Stimulated activated CD8-positive, alpha-beta memory T cell treated with anti-CD3 and anti-CD28 coated beads, Interleukin-12 subunit alpha, Interleukin-12 subunit beta, amount 100 ng/mL, for 24 hours (primary cell): ENCODE measurements around the gene LELP1.
"Not testable (repeated sequence)": the region's sequence is repeated elsewhere in the genome, so short reads cannot be mapped to it uniquely, and the experiment has no call there.

Experiments
- DNase-seq: peaks from one replicate; pipeline ENCODE4 v3.0.0-alpha.2; 2020; ENCODE audit errors: extremely low read depth

The LELP1 gene

DNA sequence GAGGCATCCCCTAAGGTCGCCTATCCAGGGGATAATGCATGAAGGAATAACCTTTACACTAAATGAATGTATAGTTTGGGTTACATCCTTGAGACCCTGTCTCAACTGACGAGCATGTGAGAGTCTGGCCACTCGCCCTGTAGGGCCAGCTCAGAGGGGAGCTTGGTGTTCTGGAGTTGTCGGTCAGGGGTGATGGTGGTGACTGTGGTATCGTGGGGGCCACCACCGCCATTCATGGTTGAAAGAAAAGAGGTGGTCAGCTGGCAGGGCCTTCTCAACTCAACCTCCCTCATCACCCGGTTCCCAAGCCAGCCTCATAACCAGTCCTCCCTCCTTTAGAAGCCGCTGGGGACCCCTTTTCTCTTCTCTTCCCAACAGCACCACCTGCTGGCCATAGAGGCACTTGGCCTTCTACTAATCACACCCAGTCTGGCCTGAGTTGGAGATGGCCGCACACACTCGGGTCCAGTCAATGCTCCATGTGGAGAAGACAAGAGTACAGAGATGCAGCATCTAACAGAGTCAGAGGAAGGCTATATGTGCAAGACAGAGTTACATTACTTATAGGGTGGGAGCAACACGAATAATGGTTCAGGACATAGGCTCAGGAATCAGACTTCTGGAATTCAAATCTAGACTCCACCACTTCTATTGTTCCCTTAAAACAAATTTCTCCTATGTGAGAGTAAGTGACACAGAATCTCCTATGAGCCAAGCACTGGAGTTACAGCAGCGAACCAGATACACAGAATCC is 26.0 kb downstream of the LELP1 start:
- DNase-seq: not testable (repeated sequence)

DNA sequence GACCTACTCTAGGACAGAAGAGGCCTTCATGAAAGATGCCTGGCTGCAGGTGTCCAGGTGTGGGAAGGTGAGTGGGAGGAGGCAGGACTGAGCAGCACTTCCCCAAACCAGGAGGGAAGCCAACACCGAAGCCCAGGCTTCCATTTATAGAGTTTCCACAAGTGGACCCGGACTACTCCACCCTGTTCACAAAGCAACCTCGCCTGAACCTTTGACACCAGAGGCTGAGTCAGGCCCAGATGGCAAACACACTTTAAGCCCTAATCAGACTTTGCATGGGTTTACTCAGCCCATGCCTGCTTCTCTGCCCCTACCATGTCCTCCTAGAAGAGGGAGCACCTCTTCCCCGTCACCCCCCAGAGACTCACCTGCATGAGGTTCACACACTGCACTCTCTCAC is 28.1 kb downstream of the LELP1 start:
- DNase-seq: no peak

DNA sequence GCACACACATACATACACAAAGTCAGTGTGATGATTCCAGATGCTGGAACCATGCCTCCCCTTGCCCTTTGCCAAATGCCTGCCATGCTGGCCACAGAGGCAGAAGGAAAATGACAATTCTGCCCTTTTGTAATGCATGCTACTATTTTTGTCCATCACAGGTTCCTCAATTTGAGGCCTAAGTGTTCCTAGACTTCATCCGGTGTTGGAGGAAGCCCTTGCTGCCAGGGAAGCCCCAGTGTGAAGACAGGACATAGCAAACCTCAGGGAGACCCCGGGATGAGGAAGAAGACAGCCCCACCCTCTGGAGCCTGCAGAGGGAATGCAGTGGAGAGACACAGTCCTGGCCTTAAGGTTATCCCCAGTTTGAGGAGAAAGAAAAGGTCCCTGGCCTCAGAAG is 28.6 kb downstream of the LELP1 start:
- DNase-seq: no peak

DNA sequence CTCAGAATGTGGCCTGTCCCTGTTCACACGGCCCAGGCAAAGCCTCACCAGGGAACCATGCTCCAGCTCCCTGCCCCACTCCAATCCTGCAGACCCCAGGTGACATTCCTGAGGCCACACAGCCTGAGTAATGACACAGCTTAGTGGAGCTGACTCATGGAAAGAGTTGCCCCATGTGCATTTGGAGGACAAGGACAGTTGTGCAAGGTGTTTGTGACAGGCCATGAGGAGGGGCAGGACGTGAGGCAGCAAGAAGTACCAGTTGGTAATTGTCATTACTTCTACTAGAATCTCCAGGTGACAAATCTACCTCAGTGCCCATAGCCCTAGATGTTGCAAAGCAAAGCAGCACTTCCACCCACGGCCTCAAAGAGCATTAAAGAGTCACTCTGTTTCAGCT is 29.3 kb downstream of the LELP1 start:
- no peak for DNase-seq

- DNase-seq: no peak
Observed at GRCh38 chr1:153233448-153233847, 30.2 kb downstream of the LELP1 start.

DNA sequence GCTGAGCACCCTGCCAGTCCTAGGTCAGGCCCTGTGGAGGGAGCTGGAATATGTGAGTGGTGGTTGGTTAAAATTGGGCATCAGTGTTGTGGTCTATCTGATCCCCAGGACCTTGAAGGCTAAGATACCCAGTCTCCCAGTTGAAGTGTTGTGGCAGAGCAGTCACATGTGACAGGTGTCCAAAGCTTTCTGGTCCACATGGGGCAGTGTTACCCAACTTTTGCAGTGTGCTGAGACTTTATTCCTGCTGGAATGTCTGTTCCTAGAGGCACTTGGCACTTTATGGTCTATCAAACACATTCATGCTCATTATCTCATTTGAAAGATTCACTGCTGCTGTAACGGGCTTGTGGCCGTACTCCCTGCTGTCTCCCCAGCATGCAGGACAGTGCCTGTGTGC is 35.3 kb downstream of the LELP1 start:
- DNase-seq: no peak

- no peak for DNase-seq
Observed at GRCh38 chr1:153242160-153242559, 38.9 kb downstream of the LELP1 start.

DNA sequence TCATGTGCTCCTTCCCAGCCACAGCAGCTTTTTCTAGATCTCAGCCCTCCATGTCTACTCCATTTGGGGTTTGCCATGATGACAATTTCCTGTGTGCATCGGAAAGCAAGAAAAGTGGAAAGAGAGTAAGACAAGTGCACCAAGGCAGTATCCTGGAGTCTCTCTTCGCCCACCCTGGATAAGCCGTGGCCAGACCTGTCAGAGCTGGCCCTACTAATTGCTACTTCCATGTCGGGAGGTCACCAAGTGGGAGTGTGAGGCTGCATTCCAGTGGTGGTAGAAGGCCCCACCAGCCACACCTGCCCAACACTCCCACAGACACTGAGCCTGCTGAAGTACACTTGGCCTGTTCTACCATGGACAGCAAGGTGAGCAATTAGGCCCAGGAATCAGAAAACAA is 42.2 kb downstream of the LELP1 start:
- no peak for DNase-seq

- DNase-seq: no peak
Observed at GRCh38 chr1:153246018-153246417, 42.8 kb downstream of the LELP1 start.

DNA sequence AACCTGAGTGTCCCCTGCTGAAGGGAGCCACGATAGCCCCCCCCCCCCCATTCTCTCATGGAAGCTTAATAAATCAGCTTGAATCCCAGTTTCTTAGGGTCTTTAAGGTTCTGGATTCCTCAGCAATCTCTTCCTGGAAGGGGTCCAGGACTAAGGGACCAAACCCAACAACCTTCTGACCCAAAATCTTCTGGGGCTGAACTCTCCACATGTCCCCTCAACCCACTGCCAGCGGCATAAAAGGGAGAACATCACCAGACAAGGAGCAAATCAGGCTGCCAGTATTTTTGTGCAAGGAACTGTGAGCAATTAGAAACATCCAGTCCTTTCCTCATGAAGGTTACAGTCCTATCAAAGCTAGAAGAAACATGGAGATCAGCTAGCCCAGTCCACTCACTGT is 43.6 kb downstream of the LELP1 start:
- DNase-seq: no peak

GRCh38 chr1:153248176-153248879 is 45.1 kb downstream of the LELP1 start:
- DNase-seq: no peak

DNA sequence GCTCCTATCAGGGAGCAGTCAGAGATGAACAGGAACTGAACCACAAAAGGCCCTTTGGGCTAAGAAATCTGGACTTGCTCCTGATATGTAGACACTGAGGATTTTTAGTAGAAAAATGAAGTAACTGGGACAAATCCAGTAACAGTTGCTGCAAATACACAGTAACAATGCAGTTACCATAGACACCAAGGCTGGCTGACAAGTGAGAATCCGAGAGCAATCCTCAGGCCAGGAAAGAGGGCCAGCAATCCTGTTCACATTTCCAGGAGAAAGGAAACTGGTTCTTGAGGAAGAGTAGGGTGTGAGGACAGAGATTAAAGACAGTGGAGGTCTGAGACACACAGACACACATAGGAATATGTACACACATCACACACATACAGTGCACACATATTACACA is 46.9 kb downstream of the LELP1 start:
- no peak for DNase-seq

DNA sequence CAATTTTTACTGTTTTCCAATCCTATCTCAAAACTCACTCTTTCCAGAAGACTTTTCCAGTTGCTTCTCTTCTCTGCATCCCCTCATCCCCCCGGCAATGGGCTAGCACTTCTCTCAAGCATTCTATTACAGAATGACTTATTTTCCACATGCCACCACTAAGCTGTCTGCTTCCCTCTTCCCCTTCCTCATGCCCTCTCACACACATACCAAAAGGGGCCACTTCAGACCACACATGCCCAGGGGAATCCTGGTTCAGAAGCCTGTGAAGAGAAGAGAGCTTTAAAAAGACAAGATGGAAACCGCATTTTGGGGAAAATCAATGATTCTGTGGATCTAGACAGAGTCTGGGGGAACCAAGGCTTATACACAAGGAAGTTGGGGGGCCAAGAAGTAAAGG is 47.9 kb downstream of the LELP1 start:
- no peak for DNase-seq

DNA sequence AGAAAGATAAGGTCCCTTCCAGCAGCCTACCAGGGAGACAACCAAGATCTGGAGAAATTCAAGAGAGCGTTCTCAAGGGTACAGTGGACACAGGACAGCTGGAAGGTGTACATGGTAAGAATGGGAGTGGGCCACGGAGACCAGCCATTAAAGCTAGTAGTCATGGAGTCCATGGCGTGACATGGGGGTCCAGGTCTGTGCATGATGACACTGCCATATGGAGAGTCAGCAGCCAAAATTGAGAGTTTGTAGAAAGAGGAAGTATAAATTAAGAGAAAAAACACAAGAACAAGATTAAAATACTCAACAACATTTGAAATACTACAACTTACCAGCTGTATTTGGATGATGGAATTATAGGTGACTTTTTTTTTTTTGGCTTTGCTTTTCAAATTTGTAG is 48.3 kb downstream of the LELP1 start:
- DNase-seq: no peak

GRCh38 chr1:153251988-153252387 is 48.8 kb downstream of the LELP1 start:
- no peak for DNase-seq

DNA sequence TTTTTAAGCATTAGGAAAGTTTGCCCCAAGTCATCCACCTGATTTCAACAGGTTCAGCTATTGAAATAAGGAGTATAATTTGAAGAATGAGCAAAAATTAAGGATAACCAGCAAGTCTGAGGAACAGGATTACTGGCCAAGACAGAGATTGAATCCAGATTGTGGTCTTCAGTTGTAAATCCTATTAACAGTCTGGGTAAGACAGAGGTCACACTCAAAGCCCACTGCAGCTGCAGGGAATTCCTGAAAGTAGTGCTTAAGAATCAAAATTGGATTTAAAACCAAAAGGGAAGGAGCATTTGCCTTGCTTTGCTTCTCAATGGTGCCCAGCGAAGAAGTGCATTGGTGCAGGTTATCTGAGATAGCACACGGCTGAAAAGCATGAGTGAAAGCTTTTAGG is 49.8 kb downstream of the LELP1 start:
- DNase-seq: no peak

DNA sequence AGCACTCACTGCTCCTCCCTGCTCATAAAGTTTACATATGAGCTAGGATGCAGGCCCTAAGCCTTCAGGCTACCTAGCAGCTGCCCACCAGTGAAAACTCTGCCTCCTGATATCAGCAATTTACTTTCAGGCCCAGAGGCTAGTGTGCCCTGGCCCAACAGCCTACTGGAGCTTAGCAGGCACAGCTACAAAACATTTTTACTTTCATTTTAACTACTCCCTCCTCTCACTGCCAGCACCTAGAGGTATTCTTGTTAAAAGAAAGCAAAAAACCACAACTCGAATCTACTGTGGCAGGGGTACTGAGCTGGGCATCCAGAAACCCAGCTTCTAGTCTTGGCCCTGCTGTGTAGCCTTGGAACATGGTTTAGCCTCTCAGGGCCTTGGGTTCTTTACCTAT is 50.5 kb downstream of the LELP1 start:
- no peak for DNase-seq
